Ishikawa (cell line): ENCODE data around the gene CELSR1.

ENCODE experiments used
- CEBPB ChIP-seq: IDR thresholded peaks from 2 replicates; pipeline ENCODE4 v1.6.1; 2012
- CREB1 ChIP-seq: IDR thresholded peaks from 2 replicates; pipeline ENCODE4 v1.6.1; 2012; ENCODE audit warnings: low read depth
- EGR1 ChIP-seq: IDR thresholded peaks from 2 replicates; pipeline ENCODE4 v1.6.1; 2012
- EP300 ChIP-seq: IDR thresholded peaks from 2 replicates; pipeline ENCODE4 v1.6.1; 2012; ENCODE audit warnings: borderline replicate concordance
- FOXM1 ChIP-seq: IDR thresholded peaks from 2 replicates; pipeline ENCODE4 v1.6.1; 2012; ENCODE audit warnings: low read depth, borderline replicate concordance
- NFIC ChIP-seq: IDR thresholded peaks from 2 replicates; pipeline ENCODE4 v1.6.1; 2012
- RAD21 ChIP-seq: IDR thresholded peaks from 2 replicates; pipeline ENCODE4 v1.6.1; 2012; ENCODE audit warnings: low read depth
- TAF1 ChIP-seq: IDR thresholded peaks from 2 replicates; pipeline ENCODE4 v1.6.1; 2012; ENCODE audit warnings: low read depth, mild to moderate bottlenecking
- TCF12 ChIP-seq: IDR thresholded peaks from 2 replicates; pipeline ENCODE4 v1.6.1; 2012; ENCODE audit warnings: low read depth
- TEAD4 ChIP-seq: IDR thresholded peaks from 2 replicates; pipeline ENCODE4 v1.6.1; 2012
- YY1 ChIP-seq: IDR thresholded peaks from 2 replicates; pipeline ENCODE4 v1.6.1; 2012; ENCODE audit warnings: low read depth
- ZBTB7A ChIP-seq: IDR thresholded peaks from 2 replicates; pipeline ENCODE4 v1.6.1; 2012; ENCODE audit warnings: low read depth
- TF ChIP-seq, protein P1 (sequence below): IDR thresholded peaks from 2 replicates; pipeline ENCODE4 v1.6.1; 2012
- TF ChIP-seq, protein P2 (sequence below): IDR thresholded peaks from 2 replicates; pipeline ENCODE4 v1.6.1; 2012

DNA sequence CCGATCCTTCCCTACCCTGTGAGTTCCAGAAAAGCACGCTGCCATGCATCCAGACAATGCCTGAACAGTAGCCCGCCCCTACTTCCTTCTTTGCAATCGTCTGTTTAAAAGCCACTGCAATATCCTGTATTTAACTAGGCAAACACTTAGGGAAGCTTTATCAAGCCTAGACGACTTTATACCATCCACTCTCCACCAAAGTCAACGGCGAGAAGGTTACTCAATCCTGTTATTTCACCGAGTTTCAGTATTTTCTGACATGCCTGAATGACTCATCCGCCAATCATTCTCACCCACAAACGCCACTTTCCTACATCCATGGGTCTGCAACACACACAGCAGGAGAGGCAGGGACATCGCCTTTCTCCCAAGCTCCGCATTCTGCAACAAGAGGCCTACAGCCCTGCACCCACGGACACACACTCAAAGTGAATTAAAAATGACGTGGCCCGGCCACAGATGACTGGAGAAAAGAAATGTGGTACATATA is 9.3 kb downstream of the CELSR1 start:
- TF ChIP-seq, protein P1, sequence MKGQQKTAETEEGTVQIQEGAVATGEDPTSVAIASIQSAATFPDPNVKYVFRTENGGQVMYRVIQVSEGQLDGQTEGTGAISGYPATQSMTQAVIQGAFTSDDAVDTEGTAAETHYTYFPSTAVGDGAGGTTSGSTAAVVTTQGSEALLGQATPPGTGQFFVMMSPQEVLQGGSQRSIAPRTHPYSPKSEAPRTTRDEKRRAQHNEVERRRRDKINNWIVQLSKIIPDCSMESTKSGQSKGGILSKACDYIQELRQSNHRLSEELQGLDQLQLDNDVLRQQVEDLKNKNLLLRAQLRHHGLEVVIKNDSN: peak; percentile 6; the same call in 1 of the 2 replicates
- TF ChIP-seq CEBPB (peak; percentile 73; the same call in 1 of the 2 replicates), RAD21 (peak; percentile 19; the same call in 1 of the 2 replicates), TCF12 (0 out of 2 replicates have a peak, but pooled peaks have one; percentile 45), ZBTB7A (no peak), EP300 (peak; percentile 64; the same call in 1 of the 2 replicates), FOXM1 (no peak), TEAD4 (peak; percentile 60), TAF1 (no peak), YY1 (0 out of 2 replicates have a peak, but pooled peaks have one; percentile 37), EGR1 (no peak), CREB1 (no peak), NFIC (no peak)
- TF ChIP-seq, protein P2, sequence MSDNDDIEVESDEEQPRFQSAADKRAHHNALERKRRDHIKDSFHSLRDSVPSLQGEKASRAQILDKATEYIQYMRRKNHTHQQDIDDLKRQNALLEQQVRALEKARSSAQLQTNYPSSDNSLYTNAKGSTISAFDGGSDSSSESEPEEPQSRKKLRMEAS: no peak
